Right forelimb (tissue), 1 donor: Measurements from ENCODE around the gene PPIL1.

Source experiments
- DNase-seq: peaks from one replicate; pipeline ENCODE4 v3.0.0-alpha.2; 2018

PPIL1 gene

DNA sequence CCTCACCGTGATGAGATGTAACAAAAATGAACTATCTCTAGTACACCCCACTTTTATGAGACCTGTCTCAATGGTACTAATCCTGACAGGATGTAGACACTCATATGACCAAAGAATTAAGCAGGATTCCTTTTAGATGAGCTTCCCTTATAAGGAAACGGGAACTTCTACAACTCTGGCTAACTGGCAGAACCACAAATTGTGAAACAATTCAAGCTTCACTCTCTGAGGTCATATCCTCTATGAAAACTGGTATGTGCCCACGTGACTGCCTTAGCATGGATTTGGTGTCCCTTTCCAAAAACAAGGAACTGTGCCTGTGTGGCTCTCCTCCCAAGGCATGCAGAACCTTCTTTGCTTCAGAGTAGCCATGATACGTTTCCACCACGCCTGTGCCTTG is 21.3 kb downstream of the PPIL1 start:
- no peak for DNase-seq

DNA sequence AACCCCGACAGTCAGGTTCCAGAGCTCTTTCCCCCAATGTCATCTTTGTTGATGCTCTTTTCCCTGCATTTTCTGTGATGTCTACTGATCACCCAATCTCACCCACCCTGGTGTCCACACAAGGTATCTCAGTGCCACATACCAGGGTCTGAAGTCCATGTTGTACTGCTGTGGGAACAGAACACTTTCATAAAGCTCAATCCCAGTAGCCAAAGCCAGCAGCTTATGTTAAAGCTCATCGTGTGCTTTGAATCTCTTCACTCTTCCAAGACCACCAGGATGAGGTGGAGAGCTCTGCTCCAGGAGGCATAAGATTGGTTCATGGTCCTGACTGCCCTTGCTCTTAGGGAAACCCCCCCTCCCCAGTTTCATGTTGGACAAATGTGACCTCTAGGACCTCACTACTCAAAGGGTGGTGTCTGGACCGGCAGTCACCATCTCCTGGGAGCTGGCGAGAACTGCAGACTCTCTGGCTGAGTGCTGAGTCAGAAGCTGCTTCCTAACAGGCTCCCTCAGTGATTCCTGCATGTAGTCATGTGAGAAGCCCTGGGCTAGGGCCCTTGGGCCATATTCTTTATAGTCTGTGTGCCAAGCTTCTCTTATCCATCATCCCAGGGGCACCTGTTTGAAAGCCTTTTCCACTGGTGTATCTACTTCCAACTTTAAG is 22.0 kb downstream of the PPIL1 start:
- DNase-seq: no peak

DNA sequence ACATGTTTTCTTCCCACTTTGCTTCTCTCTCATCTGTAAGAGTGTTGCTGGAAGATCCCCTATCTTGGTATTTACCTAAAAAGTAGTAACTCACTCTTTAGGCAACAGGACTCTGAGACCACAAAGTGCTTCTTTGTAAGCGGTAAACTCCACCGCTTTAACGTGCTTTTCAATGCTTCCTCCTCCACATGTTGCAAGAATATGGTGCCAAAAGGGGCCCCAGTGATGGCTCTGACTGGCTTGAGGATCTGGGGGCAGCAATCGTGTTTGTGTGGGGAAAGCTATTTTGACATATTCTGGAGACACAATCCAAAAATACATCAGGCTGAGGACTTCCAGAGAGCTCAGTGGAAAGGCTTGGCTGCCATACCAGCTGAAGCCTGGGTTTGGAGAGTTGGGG is 23.0 kb downstream of the PPIL1 start:
- no peak for DNase-seq

DNA sequence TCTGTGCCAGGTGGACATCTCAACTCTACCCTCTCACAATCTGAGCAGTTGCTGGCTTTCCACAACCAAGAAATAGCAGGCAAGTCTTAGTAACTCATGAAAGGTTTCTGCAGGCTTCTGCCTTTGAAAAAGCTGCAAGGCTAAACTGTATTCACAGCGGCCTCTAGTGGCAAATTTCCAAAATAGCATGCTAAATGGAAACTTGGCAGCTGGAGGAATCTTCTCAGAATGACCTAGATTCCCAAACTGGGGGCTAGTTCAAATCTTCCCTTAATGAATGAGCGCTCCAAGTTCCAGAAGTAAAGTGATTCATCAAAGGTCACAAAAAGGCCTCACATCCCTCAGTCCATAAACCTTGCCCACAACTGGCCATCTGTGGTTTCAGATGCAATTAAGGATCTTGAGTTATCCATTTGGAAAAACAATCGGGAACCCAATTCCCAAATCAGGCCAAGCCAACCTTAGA is 23.4 kb downstream of the PPIL1 start:
- DNase-seq: no peak

DNA sequence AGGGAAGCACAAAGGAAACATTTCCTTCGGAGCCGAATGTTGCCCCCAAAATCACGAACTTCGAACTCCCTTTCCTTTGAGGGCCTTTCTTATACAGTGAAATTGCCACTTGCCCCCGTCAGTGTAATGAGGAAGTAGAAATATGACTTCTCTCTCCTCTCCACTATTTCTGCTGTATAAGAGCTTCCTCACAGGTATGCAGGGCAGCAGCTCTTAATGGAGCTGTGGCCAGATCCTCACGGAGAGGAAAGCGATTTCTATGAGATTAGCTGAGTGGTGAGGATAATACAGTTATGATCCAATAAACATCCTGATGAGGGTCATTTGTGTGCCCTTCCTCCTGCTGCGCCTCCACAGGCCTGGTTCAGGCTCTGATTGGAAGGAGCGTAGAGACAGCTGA is 24.6 kb downstream of the PPIL1 start:
- DNase-seq: no peak

DNA sequence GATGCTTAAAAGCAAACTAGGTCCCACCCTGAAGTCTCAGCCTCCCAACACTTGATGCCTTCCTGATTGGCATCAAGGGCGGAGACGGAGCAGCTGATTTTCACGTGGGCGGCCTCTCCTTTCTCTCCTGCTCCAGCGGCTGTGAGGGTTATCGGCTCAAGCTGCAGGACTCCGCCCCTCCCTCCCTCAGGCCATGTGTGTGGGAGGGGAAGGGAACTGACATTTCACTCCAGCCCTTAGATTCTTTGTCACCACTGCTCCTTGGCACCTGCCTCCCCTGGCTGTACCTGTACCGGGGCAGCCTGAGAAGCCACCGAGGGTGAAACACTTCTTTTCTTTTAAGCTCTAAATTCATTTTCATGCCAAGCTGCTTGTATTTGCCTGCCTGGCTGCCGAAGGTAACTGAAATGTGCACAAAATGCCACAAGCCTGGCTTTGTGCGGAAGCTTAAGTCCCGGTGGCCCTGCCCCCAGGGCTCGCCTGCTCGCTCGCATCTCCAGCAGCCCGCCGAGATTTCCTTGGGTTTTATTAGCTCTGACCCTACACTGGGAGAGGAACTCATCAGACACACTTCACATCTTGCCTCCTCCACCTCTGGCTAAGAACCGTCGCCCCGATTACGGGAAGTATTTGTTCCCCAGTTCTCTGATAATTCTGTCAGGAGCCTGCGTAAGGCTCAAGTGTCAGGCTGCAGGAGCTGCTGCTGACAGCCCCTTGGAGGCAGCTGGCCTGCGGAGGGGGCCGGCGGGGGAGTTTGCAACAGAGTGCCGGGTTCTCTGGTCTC is 25.8 kb downstream of the PPIL1 start:
- DNase-seq: no peak

DNA sequence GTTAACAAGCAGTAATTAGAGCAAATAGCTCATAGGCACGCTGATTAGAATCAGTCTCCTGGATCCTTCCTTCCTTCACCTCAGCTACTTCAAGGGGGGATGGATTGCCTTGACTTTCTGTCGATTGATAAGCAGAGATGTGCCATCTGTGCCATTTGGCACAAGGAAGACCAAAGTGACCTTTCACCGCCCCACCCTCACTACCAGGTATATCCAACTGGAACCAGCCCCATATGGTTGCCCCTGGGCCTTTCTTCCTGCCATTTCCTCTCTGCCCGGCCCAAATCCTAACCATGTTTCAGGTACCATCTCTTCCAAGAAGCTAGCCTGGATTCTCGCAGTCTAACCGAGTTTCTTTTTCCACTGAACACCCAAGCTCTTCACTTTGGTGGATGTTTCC is 26.6 kb downstream of the PPIL1 start:
- DNase-seq: no peak

DNA sequence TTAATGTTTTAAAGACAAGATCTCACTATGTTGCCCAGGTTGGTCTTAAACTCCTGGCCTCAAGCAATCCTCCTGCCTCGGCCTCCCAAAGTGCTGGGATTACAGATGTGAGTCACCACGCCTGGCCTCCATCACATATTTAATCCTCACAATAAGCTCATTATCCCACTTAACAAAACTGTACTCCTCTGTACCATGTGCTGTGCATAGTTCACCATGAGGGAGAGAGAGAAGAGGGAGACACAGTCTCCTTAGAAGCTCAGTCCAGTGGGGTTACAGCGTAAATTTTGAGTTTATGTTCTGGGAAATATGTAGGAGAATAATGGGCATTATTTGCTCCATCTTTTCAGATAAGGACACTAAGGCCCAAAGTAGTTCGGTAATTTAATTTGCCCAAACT is 27.5 kb downstream of the PPIL1 start:
- no peak for DNase-seq

DNA sequence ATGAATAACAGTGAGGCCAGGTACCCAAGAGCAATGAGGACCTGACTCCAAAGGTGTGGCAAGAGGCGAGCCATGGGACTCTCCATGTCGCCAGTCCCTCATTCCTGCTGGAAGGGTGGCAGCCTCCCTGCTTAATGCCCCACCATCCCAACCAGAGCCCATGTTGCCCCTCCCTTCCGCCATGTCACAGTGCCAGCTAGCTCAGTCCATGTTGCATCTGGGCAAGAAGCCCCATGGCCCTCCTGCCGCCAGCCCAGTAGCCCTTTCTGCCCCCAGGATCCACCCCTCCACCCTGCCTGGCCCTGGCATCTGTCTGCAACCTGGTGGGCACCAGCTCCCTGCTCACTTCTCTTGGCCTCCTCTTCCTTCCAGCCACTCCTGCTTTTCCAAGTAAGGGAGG is 29.4 kb downstream of the PPIL1 start:
- no peak for DNase-seq

DNA sequence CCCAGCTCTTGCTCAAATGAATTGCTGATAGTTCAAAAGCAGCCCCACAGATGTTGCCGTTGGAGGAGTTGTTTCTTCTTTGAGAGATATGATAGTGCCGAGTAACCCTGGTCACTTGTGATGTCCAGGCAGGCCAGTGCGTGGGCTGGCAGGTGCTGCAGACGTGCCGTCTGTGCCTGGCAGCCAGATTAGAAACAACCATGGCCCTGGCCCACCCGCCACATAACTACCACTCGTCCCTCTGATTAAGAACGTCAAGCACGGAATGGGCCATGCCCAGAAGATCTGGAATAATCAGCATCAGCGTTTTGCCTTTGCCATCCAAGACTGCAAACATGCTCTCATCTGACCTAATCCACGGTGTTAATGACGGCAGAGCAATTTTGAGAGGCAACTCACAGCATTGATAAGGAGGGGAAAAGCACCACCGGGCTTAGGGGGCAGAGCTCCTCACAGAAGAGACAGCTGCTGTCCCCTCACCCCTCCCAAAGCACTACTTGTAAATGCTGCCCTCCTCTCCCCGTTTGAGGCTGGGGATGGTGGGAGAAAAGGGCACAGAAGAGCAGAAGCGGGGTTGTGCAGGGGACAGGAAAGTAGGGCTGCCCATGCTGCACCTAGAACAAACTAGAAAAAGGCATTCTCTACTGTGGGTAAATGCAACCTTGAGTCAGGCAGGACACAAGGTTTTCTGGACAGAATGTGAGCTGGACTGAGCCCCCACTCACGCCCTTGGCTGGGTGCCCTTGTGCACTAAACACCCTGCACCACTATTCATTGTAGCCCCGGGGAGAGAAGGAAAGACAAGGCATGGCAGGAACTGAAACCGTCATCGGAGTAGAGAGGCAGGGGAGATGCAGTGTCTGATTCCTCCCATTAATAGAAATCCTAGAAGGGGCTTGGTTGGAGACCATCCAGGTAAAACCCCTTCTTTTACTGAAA is 30.1 kb downstream of the PPIL1 start:
- DNase-seq: no peak

DNA sequence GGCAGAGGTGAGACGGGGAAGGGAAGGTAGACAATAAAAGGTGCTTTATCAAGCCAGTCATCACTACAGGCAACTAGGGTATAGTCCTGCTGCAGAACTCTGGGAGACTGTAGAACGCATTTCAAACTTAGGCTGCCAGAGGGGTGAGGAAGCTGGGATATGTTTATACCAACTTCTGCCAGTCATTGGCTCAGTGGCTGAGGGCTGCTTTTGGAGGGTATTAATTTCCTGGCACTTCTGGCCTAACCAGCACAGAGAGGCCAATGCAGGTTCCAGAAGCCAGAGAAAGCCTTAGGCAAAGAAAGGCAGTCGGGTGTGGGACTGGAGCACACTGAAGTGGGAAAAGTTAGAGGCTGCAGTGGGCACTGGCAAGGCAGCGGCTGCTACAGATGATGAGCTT is 31.4 kb downstream of the PPIL1 start:
- no peak for DNase-seq

DNA sequence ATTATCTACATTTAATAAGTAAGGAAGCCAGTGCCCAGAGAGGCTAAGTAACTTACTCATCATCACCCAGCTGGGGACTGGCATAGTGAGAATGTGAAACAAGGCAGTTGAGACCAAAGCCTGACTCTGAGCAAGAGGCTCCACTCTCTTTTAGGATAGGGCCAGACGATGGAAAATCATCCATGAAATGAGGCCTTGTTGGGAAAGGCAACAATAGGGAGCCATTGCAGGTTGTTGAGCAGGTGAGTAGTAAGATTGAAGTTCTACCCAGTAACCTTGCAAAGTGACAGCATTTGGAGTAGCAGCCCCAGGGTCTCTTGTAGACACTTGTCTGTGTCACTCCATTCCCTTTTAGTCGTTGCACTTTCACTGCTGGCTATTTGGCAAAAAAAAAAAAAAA is 32.8 kb downstream of the PPIL1 start:
- DNase-seq: no peak

DNA sequence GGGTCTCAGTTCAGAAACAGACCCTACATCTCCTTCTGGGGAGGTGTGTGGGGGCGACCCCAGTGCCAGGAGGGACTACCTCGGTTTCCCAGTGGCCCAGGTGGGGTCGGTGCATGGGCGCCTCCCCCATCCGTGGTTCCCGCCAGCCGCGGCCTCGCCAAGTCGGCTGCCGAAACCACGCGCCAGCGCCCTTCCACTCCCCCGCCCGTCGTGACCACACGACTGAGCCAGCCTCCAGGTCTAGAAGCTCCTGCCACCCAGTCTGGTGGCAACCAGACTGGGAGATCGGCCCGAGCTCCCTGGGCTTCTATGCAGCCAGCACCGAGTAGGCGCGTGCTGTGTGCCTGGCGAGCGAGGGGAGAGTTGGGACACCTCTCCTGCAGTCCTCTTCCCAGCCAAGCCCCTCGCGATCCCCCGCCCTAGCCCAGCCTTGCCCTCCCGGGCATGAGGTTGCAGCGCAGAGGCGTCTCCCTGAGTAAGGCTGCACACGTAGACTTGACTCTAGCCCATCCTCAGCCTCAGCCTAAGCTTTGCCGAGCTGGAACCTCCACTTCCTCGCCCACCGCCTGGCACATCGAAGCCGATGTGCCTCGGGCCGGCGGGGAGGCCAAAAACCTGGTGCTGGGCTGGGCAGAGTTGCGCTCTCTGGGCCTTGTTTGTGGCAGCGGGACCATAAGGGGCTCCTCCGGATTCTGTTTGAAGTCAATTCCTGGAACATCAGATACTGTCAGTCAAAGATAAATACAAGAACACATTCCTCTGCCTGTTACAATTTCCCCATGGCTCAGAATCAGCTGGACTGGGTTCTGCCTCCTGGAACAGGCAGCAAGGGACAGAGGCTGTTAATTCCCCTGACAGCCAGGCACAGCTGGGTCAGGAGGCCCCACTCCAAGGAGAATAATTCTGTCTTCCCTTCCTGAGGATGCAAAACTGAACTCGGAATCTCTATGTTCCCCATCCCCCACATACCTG is 33.9 kb downstream of the PPIL1 start:
- no peak for DNase-seq

DNA sequence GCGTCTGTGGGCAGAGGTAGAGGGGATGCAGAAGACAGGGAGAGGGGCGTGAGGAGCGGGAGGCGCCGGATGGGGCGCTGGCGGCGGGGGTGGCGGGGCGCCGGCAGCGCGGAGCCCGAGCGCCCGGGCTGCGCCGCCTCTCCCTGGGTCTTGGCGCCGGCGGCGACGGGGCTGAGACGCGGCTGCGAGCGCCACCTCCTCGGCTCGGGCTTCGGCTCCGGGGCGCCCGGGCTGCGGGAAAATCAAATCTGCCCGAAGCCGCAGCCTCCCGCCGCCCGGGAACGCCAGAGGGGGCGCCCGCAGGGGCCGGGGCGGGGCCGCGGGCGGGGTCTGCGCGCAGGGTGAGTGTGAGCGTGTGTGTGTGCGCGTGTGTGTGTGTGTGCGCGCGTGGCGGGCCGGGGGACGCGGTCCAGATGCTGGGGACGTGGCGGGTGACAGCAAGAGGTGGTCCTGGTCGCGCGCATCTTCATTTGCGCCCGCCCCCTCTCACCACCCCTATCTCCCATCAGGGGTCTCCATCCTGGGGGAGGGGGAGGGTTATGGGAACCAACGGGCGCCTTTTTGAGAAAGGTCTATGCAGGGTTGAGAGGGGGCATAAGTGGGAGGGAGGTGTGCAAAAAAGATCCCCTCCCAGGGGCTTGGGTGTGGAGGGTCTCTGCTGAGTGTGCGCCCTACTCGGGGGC is 34.7 kb downstream of the PPIL1 start:
- DNase-seq: peak; percentile 78

DNA sequence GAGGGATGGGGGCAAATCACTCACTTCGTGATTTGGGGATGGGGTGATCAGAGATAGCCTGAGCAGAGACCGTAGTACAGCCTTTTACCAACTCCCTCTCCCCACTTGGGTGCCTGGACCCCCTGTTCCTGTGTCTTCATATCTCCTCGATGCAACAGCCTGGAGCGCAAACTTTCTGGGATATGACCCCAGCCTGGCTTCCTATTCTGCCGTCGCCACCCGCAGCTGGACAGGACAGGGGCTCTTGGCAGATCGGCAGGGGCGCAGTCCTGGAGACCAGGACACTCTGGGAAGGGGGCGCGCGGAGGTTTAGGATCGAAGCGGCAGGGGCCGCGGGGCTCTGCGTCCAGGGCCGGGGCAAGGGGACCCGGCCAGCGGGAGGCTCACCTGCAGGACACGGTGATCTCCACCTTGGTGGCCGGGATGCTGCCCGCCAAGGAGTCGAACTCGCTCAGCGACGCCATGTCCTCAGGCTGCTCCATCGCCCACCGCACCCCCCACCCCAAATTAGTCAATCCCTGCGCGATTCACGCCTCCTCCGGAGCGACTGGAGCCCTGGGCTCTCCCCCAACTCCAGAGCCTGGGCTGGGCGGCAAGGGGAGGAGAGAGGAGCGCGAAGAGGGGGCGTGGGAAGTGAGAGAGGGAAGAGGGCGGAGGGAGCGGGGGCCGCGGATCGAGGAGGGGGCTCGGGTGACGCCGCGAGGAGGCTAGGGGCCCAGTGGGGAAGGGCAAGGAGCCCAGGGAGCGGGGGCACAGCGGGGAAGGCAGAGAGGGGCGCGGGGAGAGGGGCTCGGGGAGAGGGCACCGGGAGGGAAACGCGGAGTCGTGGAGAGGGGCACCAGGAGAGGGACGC is 35.5 kb downstream of the PPIL1 start, which contains the start of gene CPNE5:
TSS of gene CPNE5 (minus strand) at position 549 of the 853 bp plus-strand sequence. CDS start at position 482, 67 bp downstream.
- peak; percentile 68 for DNase-seq

DNA sequence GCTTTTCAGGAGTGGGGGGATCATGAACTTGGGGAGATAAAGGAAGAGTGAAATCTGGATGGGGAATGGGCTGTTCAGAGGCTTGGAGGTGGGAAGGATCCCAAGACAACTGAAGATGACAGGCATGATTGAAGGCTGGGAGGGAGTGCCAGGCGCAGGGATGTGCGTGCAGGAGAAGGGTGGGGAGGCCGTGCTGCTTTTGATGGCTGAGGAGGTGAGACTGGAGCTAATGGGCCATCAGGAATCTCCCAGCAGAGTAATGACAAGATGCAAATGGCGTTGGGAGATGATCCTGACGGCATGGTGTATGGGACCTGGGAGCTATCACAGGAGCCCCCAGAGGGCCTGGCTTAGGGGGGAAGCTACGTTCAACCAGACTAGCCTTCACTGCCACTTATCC is 36.9 kb downstream of the PPIL1 start:
- DNase-seq: no peak

DNA sequence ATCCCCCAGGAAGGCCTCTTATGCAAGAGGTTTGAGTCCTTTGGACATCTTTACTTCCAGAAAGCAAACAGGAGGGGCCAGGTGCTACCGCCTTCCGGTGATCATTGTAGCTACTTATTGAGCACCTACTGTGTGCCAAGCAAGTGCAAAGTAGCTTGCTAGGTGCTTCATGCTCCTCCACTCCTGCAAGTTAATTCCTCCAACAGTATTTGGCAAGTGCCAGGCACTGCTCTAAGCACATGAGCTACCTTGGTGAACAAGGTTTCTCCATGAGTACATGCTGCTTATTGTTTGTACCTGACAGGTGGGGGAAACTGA is 37.6 kb downstream of the PPIL1 start:
- no peak for DNase-seq

DNA sequence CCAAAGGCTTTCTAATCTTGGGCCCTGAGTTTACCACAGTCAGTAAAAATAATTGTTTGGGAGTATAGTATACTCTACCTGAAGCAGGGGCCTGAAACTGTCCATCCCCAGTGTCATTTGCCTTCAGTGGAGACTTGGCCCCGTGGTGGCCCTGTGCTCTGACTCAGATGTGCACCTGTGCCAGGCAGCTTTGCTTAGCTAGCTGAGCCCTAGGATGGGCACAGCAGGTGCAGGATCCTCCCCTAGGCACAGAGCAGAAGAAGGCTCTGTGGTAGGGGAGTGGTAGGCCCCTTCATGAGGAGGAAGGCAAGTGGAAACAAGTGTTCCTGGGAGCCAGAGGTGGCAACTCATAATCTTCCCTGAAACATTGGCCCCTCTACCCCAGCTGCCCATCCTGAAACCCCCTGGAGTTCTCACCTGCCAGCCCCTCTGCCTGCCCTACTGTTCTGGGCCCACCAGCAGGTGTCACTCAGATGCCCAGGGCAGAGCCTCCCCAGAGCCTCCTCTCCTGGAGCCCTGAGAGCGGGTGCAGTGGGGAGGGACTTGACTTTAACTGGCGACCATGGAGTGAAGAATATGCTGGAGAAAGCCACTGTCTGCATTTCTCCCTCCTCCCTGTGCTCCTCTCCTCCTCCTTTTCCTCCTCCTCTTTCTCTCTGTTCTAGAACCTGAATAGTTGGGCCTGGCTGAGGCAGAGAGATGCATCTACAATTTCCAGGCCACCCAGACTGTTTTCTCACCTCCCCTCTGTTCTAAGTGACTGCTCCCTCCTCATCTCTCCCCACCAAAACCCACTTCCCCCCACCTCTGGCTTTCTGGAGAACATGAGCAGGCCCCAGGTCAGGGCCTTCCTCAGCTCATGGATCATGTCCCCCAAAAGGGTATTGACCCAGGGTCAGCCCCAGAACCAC is 38.2 kb downstream of the PPIL1 start:
- no peak for DNase-seq

DNA sequence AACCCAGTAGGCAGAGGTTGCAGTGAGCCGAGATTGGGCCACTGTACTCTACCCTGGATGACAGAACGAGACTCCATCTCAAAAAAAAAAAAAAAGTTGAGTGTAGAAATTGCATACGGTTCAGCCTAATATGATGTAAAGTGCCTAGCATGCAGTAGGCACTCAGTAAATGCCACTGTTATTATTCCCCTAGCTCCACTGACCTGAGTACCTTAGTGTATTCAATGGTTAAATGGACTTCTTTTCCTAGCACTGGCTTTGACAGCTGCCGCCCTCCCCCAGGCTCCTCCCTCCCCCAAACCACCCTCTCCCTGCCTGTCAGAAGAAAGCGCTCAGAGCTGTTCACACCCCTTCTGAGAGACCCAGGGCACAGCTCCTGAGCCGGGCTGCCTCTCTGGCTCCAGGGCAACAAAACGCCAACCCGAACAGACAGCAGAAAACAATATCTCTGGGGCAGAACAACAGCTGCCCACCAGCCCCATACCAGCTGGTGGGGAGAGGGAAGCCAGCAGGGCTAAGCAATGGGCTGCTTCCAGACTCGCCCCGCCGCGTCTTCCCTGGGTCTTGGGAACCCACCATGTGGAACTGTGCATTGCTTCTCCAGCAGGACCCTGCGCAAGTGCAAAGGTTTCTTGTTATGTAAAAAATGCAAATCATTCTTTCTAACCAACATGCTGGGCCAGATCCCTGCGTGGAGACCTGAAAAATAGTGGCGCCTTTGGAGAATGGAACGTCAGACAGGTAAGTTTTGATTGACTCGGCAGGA is 39.8 kb downstream of the PPIL1 start:
- DNase-seq: peak; percentile 66
